T47D (cell line): ENCODE data around the gene MXRA8.

Source experiments
- DNase-seq, 2 experiments: peaks; one replicate each; pipeline versions ENCODE4 v3.0.0 to v3.0.0-alpha.2; 2011 to 2012; ENCODE audit warnings: low read depth in 1 of 2, low spot score in 1 of 2
- JUND ChIP-seq: IDR thresholded peaks from 2 replicates; pipeline ENCODE4 v1.6.1; 2012; ENCODE audit warnings: low read depth
- in situ Hi-C: cut with HindIII; loops from 2 replicates; pipeline ENCODE4 v1.10.0; 2016; ENCODE audit warnings: low sequenced_read_pairs, low pct_unique_long_range_greater_than_20kb

Gene MXRA8

DNA sequence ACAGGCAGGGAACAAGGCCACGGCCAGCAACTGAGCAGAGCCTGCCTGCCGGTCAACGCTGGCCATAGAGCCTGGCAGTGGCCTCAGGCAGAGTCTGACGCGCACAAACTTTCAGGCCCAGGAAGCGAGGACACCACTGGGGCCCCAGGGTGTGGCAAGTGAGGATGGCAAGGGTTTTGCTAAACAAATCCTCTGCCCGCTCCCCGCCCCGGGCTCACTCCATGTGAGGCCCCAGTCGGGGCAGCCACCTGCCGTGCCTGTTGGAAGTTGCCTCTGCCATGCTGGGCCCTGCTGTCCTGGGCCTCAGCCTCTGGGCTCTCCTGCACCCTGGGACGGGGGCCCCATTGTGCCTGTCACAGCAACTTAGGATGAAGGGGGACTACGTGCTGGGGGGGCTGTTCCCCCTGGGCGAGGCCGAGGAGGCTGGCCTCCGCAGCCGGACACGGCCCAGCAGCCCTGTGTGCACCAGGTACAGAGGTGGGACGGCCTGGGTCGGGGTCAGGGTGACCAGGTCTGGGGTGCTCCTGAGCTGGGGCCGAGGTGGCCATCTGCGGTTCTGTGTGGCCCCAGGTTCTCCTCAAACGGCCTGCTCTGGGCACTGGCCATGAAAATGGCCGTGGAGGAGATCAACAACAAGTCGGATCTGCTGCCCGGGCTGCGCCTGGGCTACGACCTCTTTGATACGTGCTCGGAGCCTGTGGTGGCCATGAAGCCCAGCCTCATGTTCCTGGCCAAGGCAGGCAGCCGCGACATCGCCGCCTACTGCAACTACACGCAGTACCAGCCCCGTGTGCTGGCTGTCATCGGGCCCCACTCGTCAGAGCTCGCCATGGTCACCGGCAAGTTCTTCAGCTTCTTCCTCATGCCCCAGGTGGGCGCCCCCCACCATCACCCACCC lies 27.0 kb downstream of the MXRA8 start, which contains the start of gene TAS1R3:
TAS1R3 (plus strand) TSS at position 213 of the 898 bp plus-strand sequence; CDS start at position 279, 66 bp downstream.
- no peak for DNase-seq
- TF ChIP-seq JUND: no peak
- in situ Hi-C loops: no loop called here

DNA sequence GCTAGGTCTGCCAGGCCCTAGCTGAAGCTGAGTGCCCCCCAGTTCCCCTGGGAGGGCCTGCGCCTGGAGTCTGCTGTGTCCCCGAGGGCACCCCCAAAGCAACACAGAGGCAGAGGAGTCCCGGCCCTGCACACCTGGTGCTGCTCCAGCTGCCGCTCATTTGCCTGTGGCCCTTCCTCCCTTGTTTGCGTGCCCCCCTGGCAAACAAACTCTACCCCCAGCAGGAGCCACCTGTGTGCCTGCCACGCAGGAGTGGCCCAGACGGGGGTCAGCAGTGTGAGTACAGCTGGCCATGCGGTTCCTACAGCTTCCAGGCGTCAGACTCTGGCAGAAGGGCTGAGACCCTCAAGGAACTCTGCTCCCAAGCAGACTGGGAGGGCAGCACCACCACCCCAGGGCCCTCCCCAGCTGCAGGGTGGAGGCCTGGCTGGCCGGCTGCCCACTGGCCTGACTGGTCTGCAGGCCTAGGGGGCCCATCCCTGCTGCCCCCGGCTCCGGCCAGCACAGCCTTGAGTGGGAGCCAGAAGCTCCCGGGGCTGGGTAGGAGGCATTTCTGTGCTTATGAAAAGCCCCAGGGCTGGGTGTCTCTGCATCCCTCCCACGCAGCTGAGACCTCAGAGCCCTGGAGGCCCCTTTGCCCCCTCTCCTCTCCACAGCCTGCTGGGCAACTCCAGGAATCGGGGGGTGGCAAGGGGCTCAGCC lies 27.8 kb downstream of the MXRA8 start:
- in situ Hi-C loops: no loop called here
- no peak for DNase-seq
- no peak for TF ChIP-seq JUND

DNA sequence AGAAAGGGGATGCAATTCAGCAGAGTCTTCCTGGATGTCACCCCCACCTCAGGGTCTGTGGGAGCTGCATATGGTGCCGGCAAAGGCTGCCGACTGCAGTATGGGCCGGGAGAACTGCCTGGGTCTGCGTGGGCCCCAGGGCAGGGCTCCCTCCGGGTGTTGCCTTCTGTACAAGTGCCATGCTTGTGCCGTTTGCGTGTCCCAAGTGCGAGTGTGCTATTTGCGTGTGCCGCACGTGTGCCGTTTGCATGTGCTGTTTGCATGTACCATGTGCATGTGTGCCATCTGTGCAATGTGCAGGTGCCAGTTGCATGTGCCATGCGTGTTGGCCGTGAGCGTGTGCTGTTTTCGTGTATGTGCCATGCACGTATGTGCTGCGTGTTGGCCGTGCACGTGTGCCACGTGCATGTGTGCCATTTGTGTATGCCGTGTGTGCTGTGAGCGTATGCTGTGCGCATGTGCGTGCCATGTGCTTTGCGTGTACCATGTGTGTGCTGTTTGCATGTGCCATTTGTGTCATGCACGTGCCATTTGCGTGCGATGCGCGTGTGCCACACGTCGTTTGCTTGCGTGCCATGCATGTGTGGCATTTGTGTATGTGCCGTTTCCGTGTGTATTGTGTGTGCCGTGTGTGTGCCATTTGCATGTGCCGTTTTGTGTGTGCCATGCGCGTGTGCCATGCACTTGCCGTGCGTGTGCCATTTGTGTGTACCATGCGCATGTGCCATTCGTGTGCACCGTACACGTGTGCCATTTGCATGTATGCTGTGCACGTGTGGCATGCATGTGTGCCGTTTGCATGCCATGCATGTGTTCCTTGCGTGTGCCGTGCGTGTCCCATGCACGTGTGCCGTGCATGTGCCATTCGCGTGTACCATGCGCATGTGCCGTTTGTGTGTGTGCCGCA lies 28.8 kb downstream of the MXRA8 start:
- no peak for TF ChIP-seq JUND
- DNase-seq: no peak
- in situ Hi-C loops: no loop called here

DNA sequence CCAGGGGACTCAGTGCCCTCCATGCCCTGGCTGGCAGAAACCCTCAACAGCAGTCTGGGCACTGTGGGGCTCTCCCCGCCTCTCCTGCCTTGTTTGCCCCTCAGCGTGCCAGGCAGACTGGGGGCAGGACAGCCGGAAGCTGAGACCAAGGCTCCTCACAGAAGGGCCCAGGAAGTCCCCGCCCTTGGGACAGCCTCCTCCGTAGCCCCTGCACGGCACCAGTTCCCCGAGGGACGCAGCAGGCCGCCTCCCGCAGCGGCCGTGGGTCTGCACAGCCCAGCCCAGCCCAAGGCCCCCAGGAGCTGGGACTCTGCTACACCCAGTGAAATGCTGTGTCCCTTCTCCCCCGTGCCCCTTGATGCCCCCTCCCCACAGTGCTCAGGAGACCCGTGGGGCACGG lies 30.1 kb downstream of the MXRA8 start:
- no peak for DNase-seq
- in situ Hi-C loops: no loop called here
- TF ChIP-seq JUND: no peak

DNA sequence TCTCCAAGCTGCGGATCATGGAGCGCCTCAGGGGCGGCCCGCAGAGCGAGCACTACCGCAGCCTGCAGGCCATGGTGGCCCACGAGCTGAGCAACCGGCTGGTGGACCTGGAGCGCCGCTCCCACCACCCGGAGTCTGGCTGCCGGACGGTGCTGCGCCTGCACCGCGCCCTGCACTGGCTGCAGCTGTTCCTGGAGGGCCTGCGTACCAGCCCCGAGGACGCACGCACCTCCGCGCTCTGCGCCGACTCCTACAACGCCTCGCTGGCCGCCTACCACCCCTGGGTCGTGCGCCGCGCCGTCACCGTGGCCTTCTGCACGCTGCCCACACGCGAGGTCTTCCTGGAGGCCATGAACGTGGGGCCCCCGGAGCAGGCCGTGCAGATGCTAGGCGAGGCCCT lies 31.1 kb downstream of the MXRA8 start:
- DNase-seq: no peak
- in situ Hi-C loops: no loop called here
- TF ChIP-seq JUND: no peak

DNA sequence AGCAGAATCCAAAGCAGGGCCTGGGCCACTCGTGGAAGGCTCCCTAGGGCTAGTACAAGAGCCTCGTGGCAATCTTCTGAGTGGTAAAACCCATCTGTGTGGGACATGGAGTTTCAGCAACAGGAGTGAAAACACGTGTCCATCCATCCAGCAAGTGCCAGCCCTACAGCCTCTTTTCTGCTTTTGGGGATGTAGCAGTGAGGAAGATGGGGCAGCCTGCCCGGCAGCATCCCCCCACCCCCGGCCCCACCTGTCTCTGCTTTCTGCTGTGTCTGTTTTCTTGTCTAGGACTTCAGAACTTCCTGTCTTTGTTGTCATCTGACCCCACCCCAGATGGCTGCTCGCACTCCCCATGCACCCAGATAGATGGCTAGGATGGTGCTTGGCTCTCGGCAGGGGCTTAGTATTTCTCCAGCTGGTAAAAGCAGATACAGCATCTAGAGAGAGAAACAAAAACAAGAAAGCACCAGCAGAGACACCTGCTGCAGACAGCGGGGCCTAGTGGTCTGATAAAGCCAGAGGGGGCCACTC lies 32.2 kb downstream of the MXRA8 start:
- in situ Hi-C loops: no loop called here
- no peak for TF ChIP-seq JUND
- no peak for DNase-seq

DNA sequence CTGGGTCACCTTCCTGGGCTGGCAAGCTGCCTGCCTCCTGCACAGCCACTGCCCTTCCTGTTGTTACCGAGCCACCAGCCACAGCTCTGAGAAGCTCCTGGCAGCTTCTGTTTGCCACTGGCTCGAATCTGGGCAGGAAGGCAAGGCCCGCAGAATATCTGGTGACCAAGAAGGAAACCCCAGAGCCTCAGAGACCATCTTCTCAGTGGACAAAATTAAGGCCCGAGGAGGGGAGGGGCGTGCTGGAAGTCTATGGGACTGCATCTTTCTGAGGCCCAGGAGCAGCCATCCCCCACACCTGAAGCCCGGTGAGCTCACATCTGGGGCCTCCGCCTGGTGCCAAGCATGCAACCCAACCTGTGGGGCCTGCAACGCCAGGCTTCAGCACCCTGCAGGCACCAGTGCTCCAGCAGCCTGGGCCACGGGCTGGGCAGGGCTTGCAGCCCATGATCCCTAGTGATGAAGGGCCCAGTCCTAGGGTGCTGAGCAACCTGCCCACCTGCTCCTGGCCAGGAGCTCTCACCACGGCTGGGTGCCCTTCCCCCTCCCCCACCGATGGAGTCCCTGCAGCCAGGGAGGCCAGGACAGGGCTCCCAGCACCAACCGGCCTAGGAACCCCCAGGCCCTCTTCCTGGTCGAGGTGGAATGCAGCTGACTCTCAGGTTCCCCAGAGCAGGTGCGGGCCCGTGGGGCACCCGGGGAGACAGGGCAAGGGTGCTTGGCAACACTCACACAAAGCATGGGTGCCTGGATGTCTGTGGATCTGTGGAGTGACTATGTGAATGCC lies 32.9 kb downstream of the MXRA8 start:
- no peak for TF ChIP-seq JUND
- DNase-seq: peak in 1 of 2 experiments; percentile 65
- in situ Hi-C loops: no loop called here

DNA sequence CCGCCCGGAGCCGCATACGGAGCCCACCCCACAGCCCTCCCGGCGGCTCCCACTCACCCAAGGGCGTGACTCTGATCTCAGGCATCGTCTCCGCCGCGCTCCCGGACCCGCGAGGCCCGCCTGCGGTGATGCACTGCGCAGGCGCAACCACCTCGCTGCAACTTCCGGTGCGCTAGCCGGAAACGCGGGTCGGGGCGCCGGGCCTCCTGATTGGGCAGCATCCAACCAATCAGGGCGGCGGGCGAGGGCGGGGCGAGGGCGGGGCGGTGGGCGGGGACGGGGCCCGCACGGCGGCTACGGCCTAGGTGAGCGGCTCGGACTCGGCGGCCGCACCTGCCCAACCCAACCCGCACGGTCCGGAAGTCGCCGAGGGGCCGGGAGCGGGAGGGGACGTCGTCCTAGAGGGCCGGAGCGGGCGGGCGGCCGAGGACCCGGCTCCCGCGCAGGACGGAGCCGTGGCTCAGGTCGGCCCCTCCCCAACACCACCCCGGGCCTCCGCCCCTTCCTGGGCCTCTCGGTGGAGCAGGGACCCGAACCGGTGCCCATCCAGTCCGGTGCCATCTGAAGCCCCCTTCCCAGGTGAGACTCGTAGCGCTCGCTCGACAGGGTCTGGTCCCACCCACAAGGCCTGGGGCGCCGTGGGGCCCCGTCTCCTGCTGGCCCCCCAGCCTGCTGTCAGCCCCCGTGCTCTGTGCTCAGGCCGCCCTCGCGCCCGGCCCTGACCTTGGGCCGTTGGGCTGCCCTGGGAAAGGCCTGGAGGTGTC lies 33.6 kb downstream of the MXRA8 start, which contains the start of the genes CPTP and INTS11:
CPTP (plus strand) TSS at position 279 of the 764 bp plus-strand sequence. CDS start 2,109 bp downstream, outside the sequence.
INTS11 (minus strand) TSS at position 137 of the 764 bp plus-strand sequence; CDS start at position 85, 52 bp downstream.
- DNase-seq: peak; percentile 76 to 92
- TF ChIP-seq JUND: no peak
- in situ Hi-C loops: no loop called here

DNA sequence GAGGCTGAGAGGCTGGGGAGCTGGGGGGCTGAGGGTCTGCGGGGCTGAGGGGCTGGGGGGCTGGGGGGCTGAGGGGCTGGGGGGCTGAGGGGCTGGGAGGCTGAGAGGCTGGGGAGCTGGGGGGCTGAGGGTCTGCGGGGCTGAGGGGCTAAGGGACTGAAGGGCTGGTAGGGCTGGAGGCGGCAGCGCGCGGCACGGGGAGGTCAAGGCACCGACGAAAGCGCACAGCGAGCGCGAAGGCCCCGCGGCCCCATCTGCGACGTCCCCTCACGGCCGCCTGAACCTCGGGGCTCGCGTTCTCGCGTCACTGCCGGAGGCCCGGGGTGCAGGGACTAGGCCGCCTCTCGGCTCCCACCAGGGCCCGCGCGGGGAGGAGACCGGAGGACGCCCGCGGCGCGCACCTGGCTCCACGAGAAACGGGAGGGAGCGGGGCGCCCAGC lies 34.3 kb downstream of the MXRA8 start:
- in situ Hi-C loops: no loop called here
- DNase-seq: no peak
- TF ChIP-seq JUND: no peak

DNA sequence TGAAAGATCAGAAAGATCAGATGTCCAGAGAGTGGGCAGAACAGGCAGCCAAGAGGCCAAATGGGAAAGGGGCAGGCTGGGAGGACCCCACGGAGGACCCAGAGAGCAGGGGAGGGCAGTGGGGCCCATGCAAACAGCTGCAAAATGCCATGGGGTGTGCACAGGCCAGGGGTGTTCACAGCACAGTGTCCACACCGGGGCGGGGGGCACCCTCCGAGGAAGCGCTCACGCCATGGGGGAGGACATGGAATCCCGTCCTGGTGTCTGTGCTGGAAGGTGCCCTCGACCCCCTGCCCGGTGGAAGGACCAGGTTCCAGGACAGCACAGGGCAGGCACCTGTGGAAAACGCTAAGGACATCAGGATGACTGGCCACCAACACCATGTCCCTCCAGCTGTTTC lies 35.4 kb downstream of the MXRA8 start:
- in situ Hi-C loops: no loop called here

More for the DNA sequence above, 35.4 kb downstream of the MXRA8 start:
- DNase-seq: no peak
- no peak for TF ChIP-seq JUND
